ENCODE data around the gene UBAC1.

Gene UBAC1

GRCh38 chr9:135961277-135961715 is at the start of gene UBAC1:
UBAC1 (minus strand) TSS chr9:135961373; CDS start chr9:135961162, 211 bp downstream.
- DNase-seq (ENCODE audit: low read depth), result peak; percentile 88

- DNase-seq (ENCODE audit: low read depth), result no peak
Observed at GRCh38 chr9:136010615-136011361, 49.6 kb upstream of the UBAC1 start.

- DNase-seq (ENCODE audit: low read depth), result no peak
Observed at GRCh38 chr9:136010176-136010575, 49.0 kb upstream of the UBAC1 start.

- no peak for DNase-seq (ENCODE audit: low read depth)
Observed at GRCh38 chr9:136009516-136009915, 48.3 kb upstream of the UBAC1 start.

- no peak for DNase-seq (ENCODE audit: low read depth)
Observed at GRCh38 chr9:136008693-136008997, 47.5 kb upstream of the UBAC1 start.

GRCh38 chr9:136007934-136008692 is 46.9 kb upstream of the UBAC1 start:
- no peak for DNase-seq (ENCODE audit: low read depth)

- DNase-seq (ENCODE audit: low read depth), result no peak
Observed at GRCh38 chr9:136007276-136007933, 46.2 kb upstream of the UBAC1 start.

- DNase-seq (ENCODE audit: low read depth), result no peak
Observed at GRCh38 chr9:136006169-136006568, 45.0 kb upstream of the UBAC1 start.

- no peak for DNase-seq (ENCODE audit: low read depth)
Observed at GRCh38 chr9:136004712-136005111, 43.5 kb upstream of the UBAC1 start.

- no peak for DNase-seq (ENCODE audit: low read depth)
Observed at GRCh38 chr9:136004219-136004618, 43.0 kb upstream of the UBAC1 start.

GRCh38 chr9:136003411-136004218 is 42.4 kb upstream of the UBAC1 start:
- DNase-seq (ENCODE audit: low read depth), result no peak

GRCh38 chr9:136002881-136003280 is 41.7 kb upstream of the UBAC1 start:
- DNase-seq (ENCODE audit: low read depth), result no peak

GRCh38 chr9:136002215-136002614 is 41.0 kb upstream of the UBAC1 start:
- DNase-seq (ENCODE audit: low read depth), result no peak

GRCh38 chr9:136001231-136001630 is 40.1 kb upstream of the UBAC1 start:
- no peak for DNase-seq (ENCODE audit: low read depth)

- no peak for DNase-seq (ENCODE audit: low read depth)
Observed at GRCh38 chr9:135998410-135999071, 37.4 kb upstream of the UBAC1 start.

- no peak for DNase-seq (ENCODE audit: low read depth)
Observed at GRCh38 chr9:135998016-135998380, 36.8 kb upstream of the UBAC1 start.

- no peak for DNase-seq (ENCODE audit: low read depth)
Observed at GRCh38 chr9:135997090-135998015, 36.2 kb upstream of the UBAC1 start.

- no peak for DNase-seq (ENCODE audit: low read depth)
Observed at GRCh38 chr9:135995816-135996215, 34.6 kb upstream of the UBAC1 start.

- DNase-seq (ENCODE audit: low read depth), result no peak
Observed at GRCh38 chr9:135994501-135995192, 33.5 kb upstream of the UBAC1 start.
